ENCODE data around the gene LRTM2.

The LRTM2 gene

GRCh38 chr12:1844223-1844622 is 23.9 kb downstream of the LRTM2 start:
- Histone ChIP-seq H3K36me3 (ENCODE audit: low read depth) (no peaks in the 10 kb centered on the region), H3K27me3 (ENCODE audit: insufficient read depth, poor library complexity, severe bottlenecking) (peaks cover 52% of the 10 kb centered on the region), H3K27ac (ENCODE audit: poor library complexity, severe bottlenecking) (no peak overlapping the region), H3K4me3 (ENCODE audit: severe bottlenecking) (no peak overlapping the region), H3K4me1 (ENCODE audit: insufficient read depth, poor library complexity, severe bottlenecking) (no peaks in the 10 kb centered on the region), H3K9me3 (ENCODE audit: severe bottlenecking) (no peaks in the 10 kb centered on the region)
- peak; percentile 67 for DNase-seq (ENCODE audit: low spot score)
- TF ChIP-seq CTCF (IDR thresholded peaks at IDR 0.05; ENCODE audit: poor library complexity, severe bottlenecking) = no peak
- no peak for ATAC-seq (ENCODE audit: low read depth)

- no peaks in the 10 kb centered on the region for H3K4me1 ChIP-seq (ENCODE audit: insufficient read depth, poor library complexity, severe bottlenecking)
- H3K4me3 ChIP-seq (ENCODE audit: severe bottlenecking) = no peak overlapping the region
- peaks cover 48% of the 10 kb centered on the region for H3K27me3 ChIP-seq (ENCODE audit: insufficient read depth, poor library complexity, severe bottlenecking)
- H3K36me3 ChIP-seq (ENCODE audit: low read depth) = no peaks in the 10 kb centered on the region
- no peak overlapping the region for H3K27ac ChIP-seq (ENCODE audit: poor library complexity, severe bottlenecking)
- DNase-seq (ENCODE audit: low spot score) (peak; percentile 34), ATAC-seq (ENCODE audit: low read depth) (no peak)
- no peaks in the 10 kb centered on the region for H3K9me3 ChIP-seq (ENCODE audit: severe bottlenecking)
- no peak for TF ChIP-seq CTCF (IDR thresholded peaks at IDR 0.05; ENCODE audit: poor library complexity, severe bottlenecking)
Measured at GRCh38 chr12:1844661-1845409, 24.5 kb downstream of the LRTM2 start.

DNA sequence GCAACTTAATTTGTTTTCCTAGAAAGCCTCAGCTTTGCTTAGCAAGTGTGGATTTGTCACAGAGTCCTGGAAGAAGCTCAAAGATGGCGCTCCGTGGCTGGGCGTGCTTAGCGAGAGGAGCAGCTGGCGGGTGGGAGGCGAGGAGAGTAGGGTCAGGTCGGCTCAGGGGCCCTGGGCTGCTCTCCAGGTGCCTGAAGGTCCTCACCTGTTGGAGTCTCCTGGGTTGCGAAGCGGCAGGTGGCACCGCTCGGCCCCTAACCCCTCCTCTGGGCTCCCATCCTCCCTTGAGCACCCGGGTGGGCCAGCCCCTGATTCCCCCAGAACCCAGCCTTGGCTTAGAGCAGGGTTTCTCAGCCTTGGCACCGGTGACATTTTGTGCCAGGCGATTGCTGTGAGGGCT is 25.1 kb downstream of the LRTM2 start:
- DNase-seq (ENCODE audit: low spot score) (peak; percentile 59), ATAC-seq (ENCODE audit: low read depth) (no peak)
- H3K4me3 ChIP-seq (ENCODE audit: severe bottlenecking) = no peak overlapping the region
- no peaks in the 10 kb centered on the region for H3K4me1 ChIP-seq (ENCODE audit: insufficient read depth, poor library complexity, severe bottlenecking)
- no peak for TF ChIP-seq CTCF (IDR thresholded peaks at IDR 0.05; ENCODE audit: poor library complexity, severe bottlenecking)
- peaks cover 45% of the 10 kb centered on the region for H3K27me3 ChIP-seq (ENCODE audit: insufficient read depth, poor library complexity, severe bottlenecking)
- no peaks in the 10 kb centered on the region for H3K9me3 ChIP-seq (ENCODE audit: severe bottlenecking)
- H3K36me3 ChIP-seq (ENCODE audit: low read depth) = no peaks in the 10 kb centered on the region
- H3K27ac ChIP-seq (ENCODE audit: poor library complexity, severe bottlenecking) = no peak overlapping the region

DNA sequence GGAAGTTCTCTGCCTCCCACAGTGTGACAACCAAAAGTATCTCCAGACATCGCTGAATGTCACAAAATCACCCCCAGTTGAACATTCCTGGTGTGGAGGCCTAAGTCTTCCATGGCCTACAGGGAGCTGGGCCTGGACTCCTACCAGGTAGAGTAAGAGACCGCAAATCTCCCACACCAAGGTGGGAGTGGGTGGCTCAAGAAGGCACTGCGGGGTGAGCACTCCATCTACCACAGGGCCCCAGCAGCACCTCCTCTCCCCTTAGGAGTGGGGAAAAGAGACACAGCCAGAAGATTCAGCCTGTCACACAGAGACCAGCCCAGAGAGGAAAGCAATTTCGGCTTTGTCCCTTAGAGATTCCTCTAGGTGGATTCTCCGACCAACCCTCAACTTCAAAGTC is 25.5 kb downstream of the LRTM2 start:
- H3K27me3 ChIP-seq (ENCODE audit: insufficient read depth, poor library complexity, severe bottlenecking) = peaks cover 45% of the 10 kb centered on the region
- no peak for TF ChIP-seq CTCF (IDR thresholded peaks at IDR 0.05; ENCODE audit: poor library complexity, severe bottlenecking)
- no peaks in the 10 kb centered on the region for H3K4me1 ChIP-seq (ENCODE audit: insufficient read depth, poor library complexity, severe bottlenecking)

More for the DNA sequence above, 25.5 kb downstream of the LRTM2 start:
- DNase-seq (ENCODE audit: low spot score) = peak; percentile 24
- Histone ChIP-seq H3K4me3 (ENCODE audit: severe bottlenecking) (no peak overlapping the region), H3K27ac (ENCODE audit: poor library complexity, severe bottlenecking) (no peak overlapping the region), H3K36me3 (ENCODE audit: low read depth) (no peaks in the 10 kb centered on the region), H3K9me3 (ENCODE audit: severe bottlenecking) (no peaks in the 10 kb centered on the region)
- ATAC-seq (ENCODE audit: low read depth) = no peak

Measured in RWPE2 (cell line).